ENCODE measurements around the gene KHDC3L.

DNA sequence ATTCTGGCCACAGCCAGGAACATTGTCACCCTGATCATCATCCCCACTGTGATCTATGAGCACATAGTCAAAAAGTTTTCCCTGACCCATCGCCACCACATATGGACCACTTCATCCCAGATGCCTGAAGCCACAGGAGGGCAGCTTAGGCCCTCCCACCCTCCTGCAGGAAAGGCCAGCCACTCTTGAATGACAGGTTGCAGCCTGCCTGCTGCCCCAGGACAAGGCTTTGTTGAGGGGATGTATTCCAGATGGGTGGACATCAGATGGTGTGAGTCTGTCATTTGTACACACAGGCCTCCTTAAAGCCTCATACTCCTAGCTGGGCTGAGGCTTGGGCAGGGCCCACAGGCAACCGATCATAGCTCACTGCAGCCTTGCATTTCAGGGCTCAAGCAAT is 39.1 kb upstream of the KHDC3L start:
- TF ChIP-seq, protein P1, sequence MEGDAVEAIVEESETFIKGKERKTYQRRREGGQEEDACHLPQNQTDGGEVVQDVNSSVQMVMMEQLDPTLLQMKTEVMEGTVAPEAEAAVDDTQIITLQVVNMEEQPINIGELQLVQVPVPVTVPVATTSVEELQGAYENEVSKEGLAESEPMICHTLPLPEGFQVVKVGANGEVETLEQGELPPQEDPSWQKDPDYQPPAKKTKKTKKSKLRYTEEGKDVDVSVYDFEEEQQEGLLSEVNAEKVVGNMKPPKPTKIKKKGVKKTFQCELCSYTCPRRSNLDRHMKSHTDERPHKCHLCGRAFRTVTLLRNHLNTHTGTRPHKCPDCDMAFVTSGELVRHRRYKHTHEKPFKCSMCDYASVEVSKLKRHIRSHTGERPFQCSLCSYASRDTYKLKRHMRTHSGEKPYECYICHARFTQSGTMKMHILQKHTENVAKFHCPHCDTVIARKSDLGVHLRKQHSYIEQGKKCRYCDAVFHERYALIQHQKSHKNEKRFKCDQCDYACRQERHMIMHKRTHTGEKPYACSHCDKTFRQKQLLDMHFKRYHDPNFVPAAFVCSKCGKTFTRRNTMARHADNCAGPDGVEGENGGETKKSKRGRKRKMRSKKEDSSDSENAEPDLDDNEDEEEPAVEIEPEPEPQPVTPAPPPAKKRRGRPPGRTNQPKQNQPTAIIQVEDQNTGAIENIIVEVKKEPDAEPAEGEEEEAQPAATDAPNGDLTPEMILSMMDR (IDR thresholded peaks at IDR 0.05): no peak
- TF ChIP-seq POLR2A (IDR thresholded peaks at IDR 0.05): no peak

All from lower leg skin (tissue), 3 donors.